Measurements from ENCODE around the gene DBF4B.
"Not testable (repeated sequence)": the region's sequence is repeated elsewhere in the genome, so short reads cannot be mapped to it uniquely, and the experiment has no call there.

Gene DBF4B

GRCh38 chr17:44708401-44709263 lies at the start of gene DBF4B:
Gene DBF4B (plus strand): TSS chr17:44708665. CDS start chr17:44708821, 156 bp downstream.
- peak; percentile 39 for DNase-seq

GRCh38 chr17:44661835-44662234 lies 46.6 kb upstream of the DBF4B start:
- no peak for DNase-seq

- DNase-seq: no peak
Observed at GRCh38 chr17:44663095-44663494, 45.4 kb upstream of the DBF4B start.

GRCh38 chr17:44664867-44665266 lies 43.6 kb upstream of the DBF4B start:
- DNase-seq: no peak

DNA sequence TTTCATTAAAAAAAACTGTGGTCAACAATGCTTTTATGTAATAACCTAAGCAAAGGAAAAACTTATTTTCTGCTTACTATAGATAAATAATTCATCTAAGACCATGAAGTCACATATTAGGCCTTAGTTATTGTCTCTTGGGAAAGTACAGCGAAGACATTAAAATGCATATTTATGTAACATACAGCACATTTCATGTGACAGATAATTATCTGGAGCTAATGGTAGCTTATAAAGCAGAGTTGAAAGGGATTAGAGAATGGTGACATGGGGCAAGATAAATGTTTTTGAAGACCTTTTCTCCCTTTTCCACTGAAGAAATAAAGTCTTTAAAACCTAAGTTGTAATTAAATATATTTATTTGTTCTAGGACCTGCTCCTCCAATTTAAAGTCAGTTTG lies 42.5 kb upstream of the DBF4B start:
- DNase-seq: no peak

DNA sequence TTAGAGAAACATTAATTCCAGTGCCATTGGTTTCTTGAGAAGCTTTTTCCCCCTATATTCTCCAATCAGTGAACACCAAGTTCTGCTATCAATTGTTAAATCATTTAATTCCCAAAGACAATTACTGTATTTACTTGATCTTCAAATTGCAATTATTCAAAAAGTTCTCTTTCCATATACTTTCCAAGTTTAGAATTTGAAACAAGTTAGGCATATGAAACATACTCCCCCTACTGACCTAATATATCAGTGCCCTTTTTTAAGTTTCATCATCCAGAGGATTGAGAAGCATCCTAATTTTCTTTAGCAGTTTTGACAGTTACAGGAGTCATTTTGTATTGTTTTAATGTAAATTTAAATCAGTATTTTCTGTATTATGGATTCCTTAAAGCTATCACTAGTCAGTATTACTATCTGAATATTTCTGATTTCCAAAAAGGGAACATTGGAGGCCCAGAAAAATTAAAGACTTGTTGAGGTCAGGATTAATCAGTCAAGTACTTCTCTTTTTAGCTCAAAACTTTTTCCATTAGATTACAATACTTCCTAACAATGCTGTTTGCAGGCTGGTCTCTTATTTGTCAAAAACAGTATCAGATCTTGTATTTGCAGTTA lies 35.9 kb upstream of the DBF4B start:
- no peak for DNase-seq

DNA sequence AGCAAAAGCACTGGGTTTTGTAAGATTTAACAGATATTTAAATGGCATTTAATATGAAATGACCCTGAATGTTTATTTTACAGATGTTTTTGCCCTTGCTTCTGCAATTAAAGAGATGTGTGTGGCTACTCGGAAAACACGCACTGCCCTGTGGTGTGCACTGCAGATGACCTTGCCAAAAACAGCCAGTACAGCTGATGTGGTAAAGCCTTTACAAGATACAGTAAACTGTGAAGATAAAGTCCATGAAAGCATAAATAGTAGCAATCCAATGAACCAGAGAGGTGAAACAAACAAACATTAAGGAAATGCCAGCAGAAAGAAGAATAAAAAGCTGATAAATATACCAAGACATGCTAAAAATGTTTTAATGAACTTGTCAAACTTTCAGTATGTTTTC lies 34.6 kb upstream of the DBF4B start:
- DNase-seq: no peak

DNA sequence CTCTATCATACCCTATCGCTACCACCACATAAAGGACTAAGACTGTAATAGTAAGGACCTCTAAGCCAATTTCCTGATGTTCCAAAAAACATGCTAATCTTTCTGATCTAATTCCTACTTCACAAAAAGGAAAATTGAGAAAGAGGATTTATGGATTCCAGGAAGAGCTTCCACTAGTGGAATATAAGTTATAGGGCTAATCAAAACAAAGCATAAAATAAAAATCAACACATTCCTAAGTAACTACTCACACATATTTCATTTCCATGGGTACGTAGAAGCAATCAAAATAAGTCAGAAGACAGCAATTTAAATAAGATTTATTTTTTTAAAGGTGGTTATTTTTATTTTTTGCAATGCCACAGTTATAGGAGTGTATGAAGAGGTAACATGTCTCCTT lies 31.3 kb upstream of the DBF4B start:
- DNase-seq: no peak

- not testable (repeated sequence) for DNase-seq
Observed at GRCh38 chr17:44683303-44683702, 25.2 kb upstream of the DBF4B start.

DNA sequence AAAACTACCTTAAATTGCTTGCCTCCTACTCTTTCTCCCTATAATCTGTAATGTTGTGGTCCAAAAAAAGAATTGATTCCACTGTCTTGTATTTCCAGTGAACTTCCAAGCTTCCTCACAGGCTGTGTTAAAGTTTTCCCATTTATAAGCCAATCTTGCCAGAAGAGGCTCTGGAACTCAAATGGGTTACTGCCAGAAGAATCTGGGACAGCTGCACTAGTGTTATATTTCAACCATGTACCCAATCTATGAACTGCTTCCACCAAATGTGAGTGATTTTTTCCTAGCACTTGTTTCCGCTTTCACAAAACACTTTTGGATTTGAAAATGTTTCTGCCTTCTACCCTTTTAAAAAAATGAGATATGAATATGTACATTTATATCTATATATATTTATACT lies 20.7 kb upstream of the DBF4B start:
- no peak for DNase-seq

- no peak for DNase-seq
Observed at GRCh38 chr17:44688200-44688599, 20.3 kb upstream of the DBF4B start.

DNA sequence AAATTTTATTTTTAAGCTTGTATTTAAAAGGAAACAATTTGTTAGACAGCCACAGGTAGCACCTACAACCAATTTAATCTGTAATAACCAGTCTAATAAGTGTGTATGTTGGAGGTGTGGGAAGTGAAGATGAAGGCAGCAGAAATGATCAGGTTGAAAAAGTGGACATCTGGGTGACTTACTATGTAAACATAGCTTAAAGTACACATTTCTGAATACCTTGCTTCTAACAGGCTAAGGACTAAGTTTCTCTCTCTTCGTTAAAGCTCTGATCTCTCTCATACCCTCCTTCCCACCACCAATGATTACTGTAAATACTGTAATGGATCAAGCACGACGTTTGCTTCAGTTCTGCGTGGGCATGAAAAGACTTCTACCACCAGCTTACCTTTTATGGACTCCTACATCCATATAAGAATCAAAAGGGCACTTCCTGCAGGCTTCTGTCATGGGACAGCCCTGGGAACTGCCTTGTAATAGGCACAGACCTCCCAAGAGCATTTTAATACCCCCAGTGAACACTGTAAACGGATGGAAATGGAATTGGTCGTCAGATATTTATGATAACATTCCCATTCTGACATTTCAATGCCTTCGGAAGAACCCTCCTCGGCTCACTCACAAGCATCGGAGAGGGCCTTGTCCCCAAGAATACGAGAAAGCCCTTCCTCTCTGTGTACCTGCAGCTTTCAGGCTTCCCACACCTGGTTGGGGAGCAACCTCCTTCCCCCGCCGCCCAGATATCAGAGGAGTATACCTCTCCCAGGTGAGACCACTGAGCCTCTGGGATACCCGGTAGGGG lies 19.6 kb upstream of the DBF4B start:
- DNase-seq: no peak

GRCh38 chr17:44689477-44690217 lies 18.8 kb upstream of the DBF4B start, which contains the start of gene CCDC43:
Gene CCDC43 (minus strand): TSS chr17:44689776. CDS start chr17:44689753, 23 bp downstream.
- peak; percentile 73 for DNase-seq

DNA sequence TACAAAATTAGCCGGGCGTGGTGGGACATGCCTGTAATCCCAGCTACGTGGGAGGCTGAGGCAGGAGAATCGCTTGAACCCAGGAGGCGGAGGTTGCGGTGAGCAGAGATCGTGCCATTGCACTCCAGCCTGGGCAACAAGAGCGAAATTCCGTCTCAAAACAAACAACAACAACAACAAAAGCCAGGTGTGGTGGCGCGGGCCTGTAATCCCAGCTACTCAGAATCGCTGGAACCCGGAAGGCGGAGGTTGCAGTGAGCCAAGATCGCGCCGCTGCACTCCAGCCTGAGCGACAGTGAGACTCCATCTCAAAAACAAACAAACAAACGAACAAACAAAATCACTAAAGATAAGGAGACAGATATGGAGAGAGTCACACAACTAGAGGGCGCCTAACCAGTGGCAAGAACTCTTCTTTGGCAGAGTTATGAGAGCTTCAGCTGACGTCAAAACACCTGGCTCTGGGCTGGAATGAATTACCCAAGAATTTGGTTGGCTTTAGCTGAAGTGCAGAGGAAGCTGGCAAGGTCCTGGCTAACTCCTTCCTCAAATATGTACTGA lies 17.6 kb upstream of the DBF4B start:
- not testable (repeated sequence) for DNase-seq

DNA sequence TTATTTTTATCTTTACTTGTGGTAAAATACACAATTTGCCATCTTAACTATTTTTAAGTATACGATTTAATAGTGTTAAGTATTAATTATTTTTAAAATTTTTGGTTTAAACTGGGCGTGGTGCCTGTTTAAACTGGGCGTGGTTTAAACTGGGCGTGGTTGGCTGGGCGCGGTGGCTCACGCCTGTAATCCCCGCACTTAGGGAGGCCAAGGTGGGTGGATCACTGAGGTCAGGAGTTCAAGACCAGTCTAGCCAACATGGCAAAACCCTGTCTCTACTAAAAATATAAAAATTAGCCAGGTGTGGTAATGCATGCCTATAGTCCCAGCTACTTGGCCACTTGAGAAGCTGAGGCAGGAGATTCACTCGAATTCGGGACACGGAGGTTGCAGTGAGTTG lies 14.9 kb upstream of the DBF4B start:
- no peak for DNase-seq

GRCh38 chr17:44700288-44700687 lies 8.2 kb upstream of the DBF4B start:
- DNase-seq: not testable (repeated sequence)

DNA sequence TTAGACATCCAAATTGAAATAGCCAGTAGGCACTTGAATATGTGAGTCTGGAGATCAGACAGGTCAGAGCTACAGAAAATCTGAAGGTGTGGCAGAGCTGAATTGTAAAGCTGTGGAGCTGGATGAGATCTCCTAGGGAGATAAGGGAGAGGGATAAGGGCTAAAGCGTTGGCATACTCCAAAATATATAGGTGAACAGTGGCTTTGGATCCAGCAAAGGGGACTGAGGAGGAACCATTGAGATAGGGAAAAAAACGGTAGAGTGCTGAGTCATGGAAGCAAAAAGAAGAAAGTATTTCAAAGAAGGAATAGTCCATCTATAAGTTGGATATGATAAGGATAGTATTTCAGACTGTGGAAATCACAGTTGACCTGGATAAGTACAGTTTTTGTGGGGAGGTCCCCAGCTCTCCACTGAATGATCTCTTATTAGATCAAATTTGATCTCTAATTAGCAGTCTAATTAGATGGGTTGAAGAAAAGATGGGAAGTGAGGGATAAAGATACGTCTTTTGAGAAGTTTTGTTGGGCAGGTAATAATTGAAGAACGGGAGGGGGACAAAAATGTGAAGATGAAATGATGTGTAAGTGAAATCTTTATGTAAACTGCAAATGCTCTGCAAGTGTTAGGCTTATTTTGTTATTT lies 587 bp upstream of the DBF4B start:
- DNase-seq: no peak

- no peak for DNase-seq
Observed at GRCh38 chr17:44719444-44719843, 11.0 kb downstream of the DBF4B start.

- DNase-seq: no peak
Observed at GRCh38 chr17:44722254-44722653, 13.8 kb downstream of the DBF4B start.

- DNase-seq: not testable (repeated sequence)
Observed at GRCh38 chr17:44726121-44726520, 17.7 kb downstream of the DBF4B start.

- DNase-seq: no peak
Observed at GRCh38 chr17:44733753-44734152, 25.3 kb downstream of the DBF4B start.

DNA sequence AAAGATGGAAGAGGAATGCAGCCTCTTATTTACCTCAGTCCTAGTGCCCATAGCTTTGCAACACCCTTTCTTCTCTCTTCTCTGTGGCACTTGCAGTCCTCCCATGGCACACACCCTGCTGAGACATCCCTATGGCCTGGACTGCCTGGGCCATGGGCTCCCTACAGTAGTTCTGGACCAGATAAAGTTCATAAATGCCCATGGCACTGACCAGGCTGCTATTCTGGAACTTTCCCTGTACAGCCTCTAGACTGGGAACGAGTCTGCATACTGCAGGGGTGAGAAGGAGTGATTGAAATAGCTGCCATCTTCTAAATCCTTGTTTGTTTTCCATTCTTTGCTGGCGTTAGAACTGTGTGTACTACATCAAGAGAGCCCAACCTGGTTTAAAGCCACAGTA lies 25.8 kb downstream of the DBF4B start:
- no peak for DNase-seq
